GM18511 (cell line): ENCODE results near the gene GALNT18.

ENCODE experiments used
- ATAC-seq: cut with Tn5 transposase; IDR thresholded peaks from one replicate; pipeline ENCODE4 v1.9.1; 2021; ENCODE audit warnings: mild to moderate bottlenecking, moderate library complexity; ENCODE audit not compliant: unreplicated experiment

Gene GALNT18

GRCh38 chr11:11252403-11252802 is 369.4 kb downstream of the GALNT18 start:
- ATAC-seq: no peak

- ATAC-seq: no peak
Measured at GRCh38 chr11:11251394-11251970, 370.3 kb downstream of the GALNT18 start.

GRCh38 chr11:11250470-11250869 is 371.3 kb downstream of the GALNT18 start:
- no peak for ATAC-seq

GRCh38 chr11:11247576-11247975 is 374.2 kb downstream of the GALNT18 start:
- no peak for ATAC-seq

GRCh38 chr11:11247086-11247485 is 374.7 kb downstream of the GALNT18 start:
- ATAC-seq: no peak

- no peak for ATAC-seq
Measured at GRCh38 chr11:11246166-11246565, 375.6 kb downstream of the GALNT18 start.

GRCh38 chr11:11245453-11245852 is 376.4 kb downstream of the GALNT18 start:
- ATAC-seq: no peak

- peak; percentile 3 for ATAC-seq
Measured at GRCh38 chr11:11244470-11245080, 377.2 kb downstream of the GALNT18 start.

GRCh38 chr11:11243590-11244469 is 378.0 kb downstream of the GALNT18 start:
- peak; percentile 62 for ATAC-seq

GRCh38 chr11:11243209-11243589 is 378.6 kb downstream of the GALNT18 start:
- no peak for ATAC-seq

GRCh38 chr11:11241284-11241683 is 380.5 kb downstream of the GALNT18 start:
- ATAC-seq: no peak

GRCh38 chr11:11239959-11240358 is 381.8 kb downstream of the GALNT18 start:
- no peak for ATAC-seq

GRCh38 chr11:11237070-11237832 is 384.6 kb downstream of the GALNT18 start:
- no peak for ATAC-seq

- ATAC-seq: no peak
Measured at GRCh38 chr11:11236498-11237059, 385.2 kb downstream of the GALNT18 start.

- ATAC-seq: no peak
Measured at GRCh38 chr11:11231763-11232162, 390.0 kb downstream of the GALNT18 start.

- ATAC-seq: no peak
Measured at GRCh38 chr11:11230802-11231562, 390.8 kb downstream of the GALNT18 start.

- no peak for ATAC-seq
Measured at GRCh38 chr11:11230087-11230486, 391.7 kb downstream of the GALNT18 start.

- ATAC-seq: no peak
Measured at GRCh38 chr11:11229647-11230046, 392.2 kb downstream of the GALNT18 start.

GRCh38 chr11:11227296-11228085 is 394.3 kb downstream of the GALNT18 start:
- no peak for ATAC-seq
